Muscle layer of duodenum (tissue), 2 donors: Measurements from ENCODE around the gene SLC38A3.
A peak's percentile ranks its signal among the peaks of the same experiment; 100 is the strongest.
"Not testable (repeated sequence)": the region's sequence is repeated elsewhere in the genome, so short reads cannot be mapped to it uniquely, and the experiment has no call there.

Source experiments
- H3K27ac ChIP-seq: one replicate; pipeline ENCODE4 v1.7.0; 2013; ENCODE audit warnings: mild to moderate bottlenecking, low read length
- H3K27me3 ChIP-seq: one replicate; pipeline ENCODE4 v1.7.0; 2013; ENCODE audit warnings: low read depth, mild to moderate bottlenecking, control low read depth, low read length
- H3K36me3 ChIP-seq, 2 donors: one replicate each; pipeline ENCODE4 v1.7.0; 2013; ENCODE audit warnings: low read length in 2 of 2, control low read depth in 1 of 2, mild to moderate bottlenecking in 1 of 2; ENCODE audit not compliant: insufficient read depth in 2 of 2, control insufficient read depth in 1 of 2
- H3K4me1 ChIP-seq, 2 donors: one replicate each; pipeline ENCODE4 v1.7.0; 2013; ENCODE audit warnings: low read length in 2 of 2, mild to moderate bottlenecking in 2 of 2, control low read depth in 1 of 2, moderate library complexity in 1 of 2; ENCODE audit not compliant: insufficient read depth in 2 of 2, control insufficient read depth in 1 of 2
- H3K4me3 ChIP-seq, 2 donors: one replicate each; pipeline ENCODE4 v1.7.0; 2013; ENCODE audit warnings: low read length in 2 of 2, low read depth in 1 of 2, mild to moderate bottlenecking in 1 of 2
- H3K9me3 ChIP-seq, 2 donors: one replicate each; pipeline ENCODE4 v1.7.0; 2013; ENCODE audit warnings: low read length in 2 of 2, control low read depth in 1 of 2, mild to moderate bottlenecking in 1 of 2; ENCODE audit not compliant: control insufficient read depth in 1 of 2
- donor health status: healthy.

The SLC38A3 gene

GRCh38 chr3:50237754-50238548 is 32.9 kb downstream of the SLC38A3 start:
- no peaks in the 10 kb centered on the region for H3K36me3 ChIP-seq
- peak overlapping the region; percentile 75 for H3K27ac ChIP-seq
- H3K27me3 ChIP-seq, result no peaks in the 10 kb centered on the region
- H3K4me1 ChIP-seq, result peaks cover 31 to 56% of the 10 kb centered on the region in 2 donors
- H3K4me3 ChIP-seq, result peak overlapping the region; percentile 78 to 96
- H3K9me3 ChIP-seq, result no peaks in the 10 kb centered on the region

- peaks cover 0 to 4% of the 10 kb centered on the region in 2 donors for H3K36me3 ChIP-seq
- no peaks in the 10 kb centered on the region for H3K27me3 ChIP-seq
- peak overlapping the region; percentile 75 for H3K27ac ChIP-seq
- H3K4me1 ChIP-seq, result peaks cover 32 to 58% of the 10 kb centered on the region in 2 donors
- H3K4me3 ChIP-seq, result peak overlapping the region; percentile 78 to 96
- no peaks in the 10 kb centered on the region for H3K9me3 ChIP-seq
Measured at GRCh38 chr3:50238549-50239026, 33.5 kb downstream of the SLC38A3 start.

GRCh38 chr3:50239649-50240048 is 34.6 kb downstream of the SLC38A3 start:
- H3K9me3 ChIP-seq, result no peaks in the 10 kb centered on the region
- H3K27me3 ChIP-seq, result no peaks in the 10 kb centered on the region
- peak overlapping the region; percentile 75 for H3K27ac ChIP-seq
- peaks cover 0 to 5% of the 10 kb centered on the region in 2 donors for H3K36me3 ChIP-seq
- peaks cover 32 to 63% of the 10 kb centered on the region in 2 donors for H3K4me1 ChIP-seq
- no peak overlapping the region for H3K4me3 ChIP-seq

- Histone ChIP-seq H3K4me3 (no peak overlapping the region), H3K36me3 (peaks cover 0 to 5% of the 10 kb centered on the region in 2 donors), H3K27ac (peak overlapping the region; percentile 60)
Measured at GRCh38 chr3:50241163-50241562, 36.1 kb downstream of the SLC38A3 start.

GRCh38 chr3:50241713-50242380 is 36.8 kb downstream of the SLC38A3 start:
- H3K4me3 ChIP-seq, result no peak overlapping the region
- H3K27me3 ChIP-seq, result no peaks in the 10 kb centered on the region
- H3K36me3 ChIP-seq, result peaks cover 0 to 5% of the 10 kb centered on the region in 2 donors
- no peaks in the 10 kb centered on the region for H3K9me3 ChIP-seq
- peak overlapping the region; percentile 77 for H3K27ac ChIP-seq
- H3K4me1 ChIP-seq, result peaks cover 39 to 82% of the 10 kb centered on the region in 2 donors

More at GRCh38 chr3:50241163-50241562, 36.1 kb downstream of the SLC38A3 start:
- Histone ChIP-seq H3K4me1 (peaks cover 39 to 76% of the 10 kb centered on the region in 2 donors), H3K27me3 (no peaks in the 10 kb centered on the region), H3K9me3 (no peaks in the 10 kb centered on the region)

- Histone ChIP-seq H3K36me3 (peaks cover 0 to 5% of the 10 kb centered on the region in 2 donors), H3K27ac (peak overlapping the region; percentile 77), H3K9me3 (no peaks in the 10 kb centered on the region), H3K27me3 (no peaks in the 10 kb centered on the region), H3K4me3 (no peak overlapping the region), H3K4me1 (peaks cover 40 to 82% of the 10 kb centered on the region in 2 donors)
Measured at GRCh38 chr3:50242381-50242770, 37.3 kb downstream of the SLC38A3 start.

GRCh38 chr3:50242851-50243542 is 37.9 kb downstream of the SLC38A3 start:
- H3K27ac ChIP-seq, result peak overlapping the region; percentile 77
- H3K36me3 ChIP-seq, result peaks cover 0 to 5% of the 10 kb centered on the region in 2 donors
- H3K9me3 ChIP-seq, result no peaks in the 10 kb centered on the region
- H3K27me3 ChIP-seq, result no peaks in the 10 kb centered on the region
- peaks cover 42 to 87% of the 10 kb centered on the region in 2 donors for H3K4me1 ChIP-seq
- peak overlapping the region; percentile 12 to 42 for H3K4me3 ChIP-seq

GRCh38 chr3:50243543-50243895 is 38.4 kb downstream of the SLC38A3 start:
- Histone ChIP-seq H3K27ac (peak overlapping the region; percentile 77), H3K4me1 (peaks cover 47 to 88% of the 10 kb centered on the region in 2 donors), H3K9me3 (no peaks in the 10 kb centered on the region), H3K4me3 (peak overlapping the region; percentile 12 to 42), H3K36me3 (peaks cover 0 to 5% of the 10 kb centered on the region in 2 donors), H3K27me3 (no peaks in the 10 kb centered on the region)

GRCh38 chr3:50244813-50245212 is 39.7 kb downstream of the SLC38A3 start:
- not testable (repeated sequence) for H3K27me3 ChIP-seq, H3K4me3 ChIP-seq, H3K36me3 ChIP-seq, H3K9me3 ChIP-seq
- H3K27ac ChIP-seq, result peak overlapping the region; percentile 10
- peaks cover 39 to 88% of the 10 kb centered on the region in 2 donors for H3K4me1 ChIP-seq

- Histone ChIP-seq H3K4me3 (peak overlapping the region; percentile 50 to 59), H3K27me3 (no peaks in the 10 kb centered on the region), H3K36me3 (peaks cover 0 to 5% of the 10 kb centered on the region in 2 donors), H3K9me3 (no peaks in the 10 kb centered on the region), H3K27ac (peak overlapping the region; percentile 67), H3K4me1 (peaks cover 36 to 88% of the 10 kb centered on the region in 2 donors)
Measured at GRCh38 chr3:50245251-50245745, 40.2 kb downstream of the SLC38A3 start.
